ENCODE data around the gene FAM174A.

GRCh38 chr5:100517301-100517974, 17.7 kb upstream of the FAM174A start:
- TF ChIP-seq CTCF (IDR thresholded peaks at IDR 0.05) (no peak), POLR2A (IDR thresholded peaks at IDR 0.05) (no peak)

Measured in right lobe of liver (tissue), 4 donors.